Fibroblast of lung (primary cell): Measurements from ENCODE around the gene CSTB.

ENCODE experiments used
- CTCF ChIP-seq, 2 donors: IDR thresholded peaks in 1 of 2; conservative IDR thresholded peaks in 1 of 2; 1 replicate in 1 of 2; 2 replicates in 1 of 2; pipeline ENCODE4 v1.5.1; 2011 to 2012; ENCODE audit warnings: low read length in 2 of 2, control low read depth in 1 of 2, inconsistent platforms in 1 of 2, low read depth in 1 of 2, mild to moderate bottlenecking in 1 of 2
- EZH2 ChIP-seq: IDR thresholded peaks from 2 replicates; pipeline ENCODE4 v1.5.1; 2012; ENCODE audit warnings: low read length, control low read depth, mild to moderate bottlenecking; ENCODE audit errors: missing control alignments

GRCh38 chr21:43820466-43820865 is 44.4 kb upstream of the CSTB start:
- TF ChIP-seq CTCF (conservative IDR thresholded peaks at IDR 0.05 in 1 of 2, IDR thresholded peaks at IDR 0.05 in 1 of 2; ENCODE audit: low read depth in 1 of 2, low read length in 2 of 2) = no peak
- no peak for TF ChIP-seq EZH2
